Testis (tissue), 3 donors: ENCODE data around the gene PPIG. TPM values are rescaled to one million over a fixed set of nuclear protein-coding genes. Genes with fewer than 3 reads are reported as not detected.

Experiments
- DNase-seq: peaks from one replicate; pipeline ENCODE4 v3.0.0-alpha.2; 2019
- H3K27ac ChIP-seq, 2 donors: fragments of 200-600 bp; sonication (generic); one replicate each; pipeline ENCODE4 v1.5.1; 2019
- H3K27me3 ChIP-seq: fragments of 200-600 bp; sonication (generic); one replicate; pipeline ENCODE4 v1.5.1; 2019
- H3K36me3 ChIP-seq: fragments of 200-600 bp; sonication (generic); one replicate; pipeline ENCODE4 v1.5.1; 2017; ENCODE audit warnings: low read depth; ENCODE audit errors: missing control alignments
- H3K4me1 ChIP-seq: fragments of 200-600 bp; sonication (generic); one replicate; pipeline ENCODE4 v1.5.1; 2019
- H3K4me3 ChIP-seq, 2 donors: fragments of 200-600 bp; sonication (generic); one replicate each; pipeline ENCODE4 v1.5.1; 2017 to 2019
- H3K9me3 ChIP-seq: fragments of 200-600 bp; sonication (generic); one replicate; pipeline ENCODE4 v1.5.1; 2017
- POLR2A ChIP-seq: fragments of 450-650 bp; IDR thresholded peaks from one replicate; pipeline ENCODE4 v1.6.1; 2017; ENCODE audit warnings: antibody characterized with exemption, mild to moderate bottlenecking, moderate library complexity
- WGBS, 2 donors: methylation state at CpG; one replicate each; pipeline ENCODE4 v1.1.5; 2018; 5-methylcytosine and 5-hydroxymethylcytosine counted together
- intact Hi-C: fragments of 100-400 bp; cut with DNase I; formaldehyde crosslinking; loops from one replicate; pipeline ENCODE4 v1.15.1; 2023; ENCODE audit warnings: low total_unique reads
- polyA plus RNA-seq: library from polyadenylated mRNA; stranded (reverse); fragments of 350-450 nt; fragmentation: Illumina TruSeq; extraction: RNeasy Lipid Tissue Mini Kit (QIAGEN cat#74804); gene quantifications from one replicate; pipeline ENCODE4 v1.2.3, GENCODE V29; 2014; ENCODE audit warnings: low read depth, low replicate concordance; ENCODE audit not compliant: insufficient read depth
- total RNA-seq, 2 donors: library from RNA; depleted of rRNA; stranded (reverse); fragments of >200 nt; gene quantifications; one replicate each; pipeline ENCODE4 v1.2.3, GENCODE V29; 2016
- TF ChIP-seq, protein P1 (sequence below), 3 experiments: fragments of 450-650 bp in 2 of 3; fragments of 200-600 bp in 1 of 3; sonication (generic) in 1 of 3; IDR thresholded peaks; one replicate each; pipeline ENCODE4 v1.5.1; 2016 to 2019; ENCODE audit warnings: antibody characterized with exemption in 3 of 3, mild to moderate bottlenecking in 2 of 3, moderate library complexity in 1 of 3

PPIG gene
- total and polyA plus RNA-seq, 3 donors from 2014 or later = 6.9 to 48.0 (median 40.8) TPM

DNA sequence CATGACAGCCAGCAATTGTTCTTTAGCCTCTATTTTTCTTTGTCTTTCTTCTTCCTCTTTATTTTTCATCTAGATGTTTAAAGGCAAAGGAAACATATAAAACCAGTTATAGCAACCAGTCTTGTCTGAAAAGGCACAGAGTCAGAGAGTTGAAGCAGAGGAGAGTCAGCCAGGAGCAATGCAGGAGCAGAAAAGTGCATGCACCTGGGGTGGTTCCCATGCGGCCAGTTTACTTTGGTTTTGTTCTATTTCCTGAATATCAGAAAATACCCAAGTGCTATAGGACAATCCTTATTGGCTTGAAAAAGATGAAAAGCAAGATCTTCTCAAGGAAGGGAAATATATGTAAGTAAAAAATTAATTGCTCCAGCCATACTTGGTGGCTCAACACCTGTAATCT, 65.1 kb downstream of the PPIG start:
- no peak overlapping the region for H3K27ac ChIP-seq
- H3K9me3 ChIP-seq = no peaks in the 10 kb centered on the region
- H3K27me3 ChIP-seq = no peaks in the 10 kb centered on the region
- no peak overlapping the region for H3K4me3 ChIP-seq
- TF ChIP-seq, protein P1, sequence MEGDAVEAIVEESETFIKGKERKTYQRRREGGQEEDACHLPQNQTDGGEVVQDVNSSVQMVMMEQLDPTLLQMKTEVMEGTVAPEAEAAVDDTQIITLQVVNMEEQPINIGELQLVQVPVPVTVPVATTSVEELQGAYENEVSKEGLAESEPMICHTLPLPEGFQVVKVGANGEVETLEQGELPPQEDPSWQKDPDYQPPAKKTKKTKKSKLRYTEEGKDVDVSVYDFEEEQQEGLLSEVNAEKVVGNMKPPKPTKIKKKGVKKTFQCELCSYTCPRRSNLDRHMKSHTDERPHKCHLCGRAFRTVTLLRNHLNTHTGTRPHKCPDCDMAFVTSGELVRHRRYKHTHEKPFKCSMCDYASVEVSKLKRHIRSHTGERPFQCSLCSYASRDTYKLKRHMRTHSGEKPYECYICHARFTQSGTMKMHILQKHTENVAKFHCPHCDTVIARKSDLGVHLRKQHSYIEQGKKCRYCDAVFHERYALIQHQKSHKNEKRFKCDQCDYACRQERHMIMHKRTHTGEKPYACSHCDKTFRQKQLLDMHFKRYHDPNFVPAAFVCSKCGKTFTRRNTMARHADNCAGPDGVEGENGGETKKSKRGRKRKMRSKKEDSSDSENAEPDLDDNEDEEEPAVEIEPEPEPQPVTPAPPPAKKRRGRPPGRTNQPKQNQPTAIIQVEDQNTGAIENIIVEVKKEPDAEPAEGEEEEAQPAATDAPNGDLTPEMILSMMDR (IDR thresholded peaks at IDR 0.05) = no peak
- no peak for TF ChIP-seq POLR2A
- WGBS, 2 donors = 57 to 82% methylated on average over 1 of the region's 1 CpG
- no peaks in the 10 kb centered on the region for H3K4me1 ChIP-seq
- no peak for DNase-seq
- no peaks in the 10 kb centered on the region for H3K36me3 ChIP-seq
- intact Hi-C loops = no loop called here

DNA sequence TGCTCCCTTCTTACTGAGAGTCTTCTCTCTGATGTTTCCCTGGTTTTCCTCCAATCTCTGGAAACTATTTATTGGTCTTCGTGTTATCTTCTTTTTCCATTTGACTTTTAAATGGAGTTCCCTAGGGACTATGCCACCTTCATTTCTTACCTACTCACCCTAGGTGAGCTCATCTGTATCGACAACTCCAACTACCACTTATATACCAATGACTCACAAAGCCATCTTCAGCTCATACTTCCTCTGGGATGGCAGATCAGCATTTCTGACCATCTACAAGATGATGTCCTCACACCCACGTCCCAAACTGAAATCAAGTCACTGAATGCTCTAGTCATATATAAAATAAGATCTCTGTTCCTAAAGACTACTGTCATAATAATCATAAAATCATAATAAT, 69.5 kb downstream of the PPIG start:
- Histone ChIP-seq H3K27me3 (no peaks in the 10 kb centered on the region), H3K9me3 (no peaks in the 10 kb centered on the region), H3K4me3 (no peak overlapping the region), H3K27ac (no peak overlapping the region), H3K36me3 (no peaks in the 10 kb centered on the region), H3K4me1 (no peaks in the 10 kb centered on the region)
- intact Hi-C loops = no loop called here
- no peak for TF ChIP-seq POLR2A
- TF ChIP-seq, protein P1 (IDR thresholded peaks at IDR 0.05) = no peak
- DNase-seq = no peak
- 81 to 88% methylated on average over 3 of the region's 3 CpGs for WGBS, 2 donors

DNA sequence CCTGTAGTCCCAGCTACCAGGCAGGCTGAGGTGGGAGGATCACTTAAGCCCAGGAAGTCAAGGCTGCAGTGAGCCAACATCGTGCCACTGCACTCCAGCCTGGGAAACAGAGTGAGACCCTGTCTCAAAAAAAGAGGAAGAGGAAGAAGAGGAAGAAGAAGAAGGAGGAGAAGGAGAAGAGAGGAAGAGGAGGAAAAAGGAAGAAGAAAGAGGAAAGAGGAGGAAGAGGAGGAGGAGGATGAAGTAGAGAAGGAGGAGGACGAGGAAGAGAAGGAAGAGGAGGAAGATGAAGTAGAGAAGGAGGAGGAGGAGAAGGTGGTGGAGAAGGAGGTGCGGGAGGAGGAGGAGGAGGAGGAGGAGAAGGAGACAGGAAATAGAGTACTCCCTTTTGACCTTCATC, 72.0 kb downstream of the PPIG start:
- Histone ChIP-seq H3K9me3 (no peaks in the 10 kb centered on the region), H3K36me3 (no peaks in the 10 kb centered on the region), H3K4me1 (no peaks in the 10 kb centered on the region), H3K4me3 (no peak overlapping the region), H3K27me3 (no peaks in the 10 kb centered on the region), H3K27ac (no peak overlapping the region)
- intact Hi-C loops = no loop called here
- TF ChIP-seq POLR2A = no peak
- TF ChIP-seq, protein P1 (IDR thresholded peaks at IDR 0.05) = no peak
- WGBS, 2 donors = 44 to 58% methylated on average over 3 of the region's 3 CpGs
- DNase-seq = no peak

DNA sequence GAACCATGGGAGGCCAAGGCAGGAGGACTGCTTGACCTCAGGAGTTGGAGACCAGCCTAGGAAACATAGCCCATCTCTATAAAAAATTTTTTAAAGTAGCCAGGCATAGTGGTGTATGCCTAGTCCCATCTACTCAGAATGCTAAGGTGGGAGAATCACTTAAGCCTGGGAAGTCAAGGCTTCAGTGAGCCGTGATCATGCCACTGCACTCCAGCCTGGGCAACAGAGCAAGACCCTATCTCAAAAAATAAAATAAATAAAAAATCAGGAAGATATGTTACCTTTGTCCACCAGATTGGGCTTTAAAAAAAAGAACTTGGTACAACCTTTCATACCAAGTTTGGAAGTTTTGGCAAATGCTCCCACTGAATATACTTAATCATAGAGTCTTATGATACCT, 74.7 kb downstream of the PPIG start:
- no peaks in the 10 kb centered on the region for H3K4me1 ChIP-seq
- WGBS, 2 donors = 97 to 100% methylated on average over 1 of the region's 1 CpG
- no peak for TF ChIP-seq POLR2A
- TF ChIP-seq, protein P1 (IDR thresholded peaks at IDR 0.05) = no peak
- no peaks in the 10 kb centered on the region for H3K36me3 ChIP-seq
- no peaks in the 10 kb centered on the region for H3K27me3 ChIP-seq
- H3K4me3 ChIP-seq = no peak overlapping the region
- no peak overlapping the region for H3K27ac ChIP-seq
- no peaks in the 10 kb centered on the region for H3K9me3 ChIP-seq
- DNase-seq = no peak
- intact Hi-C loops = no loop called here

DNA sequence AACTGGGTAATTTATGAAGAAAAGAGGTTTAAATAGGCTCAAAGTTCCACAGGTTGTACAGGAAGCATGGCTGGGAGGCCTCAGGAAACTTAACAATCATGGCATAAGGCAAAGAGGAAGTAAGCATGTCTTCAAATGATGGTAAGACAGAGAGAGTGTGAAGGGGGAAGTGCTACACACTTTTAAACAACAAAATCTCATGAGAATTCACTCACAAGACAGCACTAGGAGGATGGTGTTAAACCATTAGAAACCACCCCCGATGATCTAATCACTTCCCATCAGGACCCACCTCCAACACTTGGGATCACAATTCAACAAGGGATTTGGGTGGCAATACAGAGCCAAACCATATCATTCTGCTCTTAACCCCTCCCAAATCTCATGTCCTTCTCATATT, 75.2 kb downstream of the PPIG start:
- Histone ChIP-seq H3K36me3 (no peaks in the 10 kb centered on the region), H3K4me1 (no peaks in the 10 kb centered on the region), H3K9me3 (no peaks in the 10 kb centered on the region), H3K27me3 (no peaks in the 10 kb centered on the region), H3K27ac (no peak overlapping the region), H3K4me3 (no peak overlapping the region)
- DNase-seq = no peak
- intact Hi-C loops = no loop called here
- 79 to 96% methylated on average over 1 of the region's 1 CpG for WGBS, 2 donors
- no peak for TF ChIP-seq POLR2A
- TF ChIP-seq, protein P1 (IDR thresholded peaks at IDR 0.05) = no peak
